Ishikawa (cell line): ENCODE measurements around the gene TECTA.

Experiments
- CEBPB ChIP-seq: IDR thresholded peaks from 2 replicates; pipeline ENCODE4 v1.6.1; 2012
- CREB1 ChIP-seq: IDR thresholded peaks from 2 replicates; pipeline ENCODE4 v1.6.1; 2012; ENCODE audit warnings: low read depth
- EGR1 ChIP-seq: IDR thresholded peaks from 2 replicates; pipeline ENCODE4 v1.6.1; 2012
- EP300 ChIP-seq: IDR thresholded peaks from 2 replicates; pipeline ENCODE4 v1.6.1; 2012; ENCODE audit warnings: borderline replicate concordance
- FOXM1 ChIP-seq: IDR thresholded peaks from 2 replicates; pipeline ENCODE4 v1.6.1; 2012; ENCODE audit warnings: low read depth, borderline replicate concordance
- MAX ChIP-seq: IDR thresholded peaks from 2 replicates; pipeline ENCODE4 v1.6.1; 2012
- NFIC ChIP-seq: IDR thresholded peaks from 2 replicates; pipeline ENCODE4 v1.6.1; 2012
- RAD21 ChIP-seq: IDR thresholded peaks from 2 replicates; pipeline ENCODE4 v1.6.1; 2012; ENCODE audit warnings: low read depth
- TAF1 ChIP-seq: IDR thresholded peaks from 2 replicates; pipeline ENCODE4 v1.6.1; 2012; ENCODE audit warnings: low read depth, mild to moderate bottlenecking
- TCF12 ChIP-seq: IDR thresholded peaks from 2 replicates; pipeline ENCODE4 v1.6.1; 2012; ENCODE audit warnings: low read depth
- TEAD4 ChIP-seq: IDR thresholded peaks from 2 replicates; pipeline ENCODE4 v1.6.1; 2012
- YY1 ChIP-seq: IDR thresholded peaks from 2 replicates; pipeline ENCODE4 v1.6.1; 2012; ENCODE audit warnings: low read depth
- ZBTB7A ChIP-seq: IDR thresholded peaks from 2 replicates; pipeline ENCODE4 v1.6.1; 2012; ENCODE audit warnings: low read depth
- TF ChIP-seq, protein P1 (sequence below): IDR thresholded peaks from 2 replicates; pipeline ENCODE4 v1.6.1; 2012; ENCODE audit warnings: low read depth, mild to moderate bottlenecking
- TF ChIP-seq, protein P2 (sequence below): IDR thresholded peaks from 2 replicates; pipeline ENCODE4 v1.6.1; 2012

Gene TECTA

GRCh38 chr11:121198491-121198890, 97.4 kb downstream of the TECTA start:
- TF ChIP-seq ZBTB7A: no peak
- TF ChIP-seq TAF1: no peak
- no peak for TF ChIP-seq YY1
- no peak for TF ChIP-seq CEBPB
- no peak for TF ChIP-seq CREB1
- no peak for TF ChIP-seq NFIC
- TF ChIP-seq EP300: no peak
- TF ChIP-seq TCF12: no peak
- TF ChIP-seq, protein P1, sequence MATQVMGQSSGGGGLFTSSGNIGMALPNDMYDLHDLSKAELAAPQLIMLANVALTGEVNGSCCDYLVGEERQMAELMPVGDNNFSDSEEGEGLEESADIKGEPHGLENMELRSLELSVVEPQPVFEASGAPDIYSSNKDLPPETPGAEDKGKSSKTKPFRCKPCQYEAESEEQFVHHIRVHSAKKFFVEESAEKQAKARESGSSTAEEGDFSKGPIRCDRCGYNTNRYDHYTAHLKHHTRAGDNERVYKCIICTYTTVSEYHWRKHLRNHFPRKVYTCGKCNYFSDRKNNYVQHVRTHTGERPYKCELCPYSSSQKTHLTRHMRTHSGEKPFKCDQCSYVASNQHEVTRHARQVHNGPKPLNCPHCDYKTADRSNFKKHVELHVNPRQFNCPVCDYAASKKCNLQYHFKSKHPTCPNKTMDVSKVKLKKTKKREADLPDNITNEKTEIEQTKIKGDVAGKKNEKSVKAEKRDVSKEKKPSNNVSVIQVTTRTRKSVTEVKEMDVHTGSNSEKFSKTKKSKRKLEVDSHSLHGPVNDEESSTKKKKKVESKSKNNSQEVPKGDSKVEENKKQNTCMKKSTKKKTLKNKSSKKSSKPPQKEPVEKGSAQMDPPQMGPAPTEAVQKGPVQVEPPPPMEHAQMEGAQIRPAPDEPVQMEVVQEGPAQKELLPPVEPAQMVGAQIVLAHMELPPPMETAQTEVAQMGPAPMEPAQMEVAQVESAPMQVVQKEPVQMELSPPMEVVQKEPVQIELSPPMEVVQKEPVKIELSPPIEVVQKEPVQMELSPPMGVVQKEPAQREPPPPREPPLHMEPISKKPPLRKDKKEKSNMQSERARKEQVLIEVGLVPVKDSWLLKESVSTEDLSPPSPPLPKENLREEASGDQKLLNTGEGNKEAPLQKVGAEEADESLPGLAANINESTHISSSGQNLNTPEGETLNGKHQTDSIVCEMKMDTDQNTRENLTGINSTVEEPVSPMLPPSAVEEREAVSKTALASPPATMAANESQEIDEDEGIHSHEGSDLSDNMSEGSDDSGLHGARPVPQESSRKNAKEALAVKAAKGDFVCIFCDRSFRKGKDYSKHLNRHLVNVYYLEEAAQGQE: no peak
- no peak for TF ChIP-seq TEAD4
- TF ChIP-seq FOXM1: no peak
- TF ChIP-seq RAD21: no peak
- TF ChIP-seq, protein P2, sequence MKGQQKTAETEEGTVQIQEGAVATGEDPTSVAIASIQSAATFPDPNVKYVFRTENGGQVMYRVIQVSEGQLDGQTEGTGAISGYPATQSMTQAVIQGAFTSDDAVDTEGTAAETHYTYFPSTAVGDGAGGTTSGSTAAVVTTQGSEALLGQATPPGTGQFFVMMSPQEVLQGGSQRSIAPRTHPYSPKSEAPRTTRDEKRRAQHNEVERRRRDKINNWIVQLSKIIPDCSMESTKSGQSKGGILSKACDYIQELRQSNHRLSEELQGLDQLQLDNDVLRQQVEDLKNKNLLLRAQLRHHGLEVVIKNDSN: no peak
- no peak for TF ChIP-seq EGR1
- TF ChIP-seq MAX: no peak

- TF ChIP-seq, protein P1: no peak
- TF ChIP-seq NFIC (no peak), MAX (no peak), TAF1 (no peak), TCF12 (no peak), ZBTB7A (no peak), RAD21 (no peak), YY1 (no peak), CREB1 (no peak), CEBPB (no peak), EP300 (no peak)
- TF ChIP-seq, protein P2: no peak
Measured at GRCh38 chr11:121199516-121199915, 98.5 kb downstream of the TECTA start.

GRCh38 chr11:121206810-121207209, 105.8 kb downstream of the TECTA start:
- TF ChIP-seq YY1 (no peak), TAF1 (no peak), TCF12 (no peak)

- TF ChIP-seq YY1 (no peak), EP300 (no peak), TCF12 (no peak), TAF1 (no peak), EGR1 (no peak), FOXM1 (no peak), RAD21 (no peak)
- TF ChIP-seq, protein P2: no peak
- TF ChIP-seq, protein P1: no peak
Measured at GRCh38 chr11:121207485-121208115, 106.6 kb downstream of the TECTA start.
